ENCODE measurements around the gene CACNA1D. TPM values are rescaled to one million over a fixed set of nuclear protein-coding genes. Genes with fewer than 3 reads are reported as not detected.

The CACNA1D gene
- total and polyA plus RNA-seq, 7 experiments from 2014 or later: 0.61 to 2.0 (median 0.70) TPM; not detected in 4

- no peak for ATAC-seq
- POLR2A ChIA-PET: interaction anchor here (0.7 kb wide), 1 partner anchor 12 kb away, joined by 3 read pairs; no protein-coding TSS in a partner anchor
- H3K27me3 ChIP-seq (ENCODE audit: control insufficient read depth in 2 of 2, insufficient read depth in 2 of 2, low read length in 2 of 2): no peaks in the 10 kb centered on the region
- intact Hi-C loops (cut with micrococcal nuclease): no loop called here
- no peaks in the 10 kb centered on the region for H3K4me1 ChIP-seq (ENCODE audit: control insufficient read depth in 2 of 2, insufficient read depth in 2 of 2, low read length in 2 of 2)
- H3K36me3 ChIP-seq (ENCODE audit: control insufficient read depth in 2 of 3, insufficient read depth in 3 of 3, low read length in 3 of 3): no peaks in the 10 kb centered on the region
- Mint-ChIP-seq H3K9me3 (peaks cover 0 to 1% (median 0%) of the 10 kb centered on the region in 11 donors), H3K36me3 (no peaks in the 10 kb centered on the region), H3K4me1 (peaks cover 0 to 13% (median 7%) of the 10 kb centered on the region in 7 donors), H3K27ac (no peak overlapping the region), H3K27me3 (peaks cover 0 to 5% (median 0%) of the 10 kb centered on the region in 5 donors), H3K4me3 (no peak overlapping the region)
- CTCF ChIA-PET: no interaction called here
- no peak overlapping the region for H3K4me3 ChIP-seq (ENCODE audit: low read length)
- no peak overlapping the region for H3K27ac ChIP-seq (ENCODE audit: low read depth, low read length)
- no peak for DNase-seq
- H3K9me3 ChIP-seq (ENCODE audit: control insufficient read depth in 2 of 3, low read length in 3 of 3): no peaks in the 10 kb centered on the region
Observed at GRCh38 chr3:53599771-53600170, 105.4 kb downstream of the CACNA1D start.

- H3K4me1 ChIP-seq (ENCODE audit: control insufficient read depth in 2 of 2, insufficient read depth in 2 of 2, low read length in 2 of 2): no peaks in the 10 kb centered on the region
- H3K36me3 ChIP-seq (ENCODE audit: control insufficient read depth in 2 of 3, insufficient read depth in 3 of 3, low read length in 3 of 3): no peaks in the 10 kb centered on the region
- peaks cover 0 to 11% (median 2%) of the 10 kb centered on the region in 11 donors for H3K9me3 Mint-ChIP-seq
- H3K4me1 Mint-ChIP-seq: peaks cover 0 to 3% (median under 1%) of the 10 kb centered on the region in 7 donors
- DNase-seq: no peak
- no peaks in the 10 kb centered on the region for H3K9me3 ChIP-seq (ENCODE audit: control insufficient read depth in 2 of 3, low read length in 3 of 3)
- no peak overlapping the region for H3K27ac ChIP-seq (ENCODE audit: low read depth, low read length)
- H3K27me3 ChIP-seq (ENCODE audit: control insufficient read depth in 2 of 2, insufficient read depth in 2 of 2, low read length in 2 of 2): no peaks in the 10 kb centered on the region
- peaks cover 0 to 11% (median 3%) of the 10 kb centered on the region in 5 donors for H3K27me3 Mint-ChIP-seq
- H3K4me3 Mint-ChIP-seq: no peak overlapping the region
- H3K27ac Mint-ChIP-seq: no peak overlapping the region
- no peaks in the 10 kb centered on the region for H3K36me3 Mint-ChIP-seq
- CTCF ChIA-PET: no interaction called here
- ATAC-seq: no peak
- H3K4me3 ChIP-seq (ENCODE audit: low read length): no peak overlapping the region
- intact Hi-C loops (cut with micrococcal nuclease): no loop called here
- POLR2A ChIA-PET: no interaction called here
Observed at GRCh38 chr3:53602866-53603265, 108.5 kb downstream of the CACNA1D start.

DNA sequence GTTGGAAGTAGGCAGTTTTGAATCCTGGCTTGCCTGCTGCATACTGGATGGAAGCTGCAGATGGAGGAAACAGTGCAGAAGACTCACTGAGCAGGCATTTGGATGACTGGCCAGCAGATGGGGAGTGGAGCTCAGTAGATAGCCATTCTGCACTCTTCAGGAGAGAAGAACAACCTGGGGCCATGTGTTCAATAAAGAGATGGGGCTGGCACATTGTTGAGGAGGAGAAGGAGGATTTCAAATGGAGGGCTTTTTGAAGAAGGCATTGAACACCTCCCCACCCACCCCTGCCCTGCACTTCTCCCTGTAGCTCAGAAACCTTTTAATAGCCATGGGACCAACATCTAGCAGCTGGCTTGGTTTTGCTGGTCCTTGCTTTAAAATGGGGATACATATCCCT, 109.8 kb downstream of the CACNA1D start:
- Mint-ChIP-seq H3K4me1 (no peaks in the 10 kb centered on the region), H3K9me3 (peaks cover 0 to 14% (median 4%) of the 10 kb centered on the region in 11 donors), H3K27me3 (peaks cover 5 to 14% (median 8%) of the 10 kb centered on the region in 5 donors), H3K4me3 (no peak overlapping the region), H3K36me3 (no peaks in the 10 kb centered on the region), H3K27ac (no peak overlapping the region)
- Histone ChIP-seq H3K27me3 (ENCODE audit: control insufficient read depth in 2 of 2, insufficient read depth in 2 of 2, low read length in 2 of 2) (no peaks in the 10 kb centered on the region), H3K4me3 (ENCODE audit: low read length) (no peak overlapping the region), H3K4me1 (ENCODE audit: control insufficient read depth in 2 of 2, insufficient read depth in 2 of 2, low read length in 2 of 2) (no peaks in the 10 kb centered on the region), H3K27ac (ENCODE audit: low read depth, low read length) (no peak overlapping the region), H3K36me3 (ENCODE audit: control insufficient read depth in 2 of 3, insufficient read depth in 3 of 3, low read length in 3 of 3) (no peaks in the 10 kb centered on the region), H3K9me3 (ENCODE audit: control insufficient read depth in 2 of 3, low read length in 3 of 3) (no peaks in the 10 kb centered on the region)
- DNase-seq (no peak), ATAC-seq (no peak)
- ChIA-PET CTCF (no interaction called here), POLR2A (no interaction called here)
- intact Hi-C loops (cut with micrococcal nuclease): no loop called here

DNA sequence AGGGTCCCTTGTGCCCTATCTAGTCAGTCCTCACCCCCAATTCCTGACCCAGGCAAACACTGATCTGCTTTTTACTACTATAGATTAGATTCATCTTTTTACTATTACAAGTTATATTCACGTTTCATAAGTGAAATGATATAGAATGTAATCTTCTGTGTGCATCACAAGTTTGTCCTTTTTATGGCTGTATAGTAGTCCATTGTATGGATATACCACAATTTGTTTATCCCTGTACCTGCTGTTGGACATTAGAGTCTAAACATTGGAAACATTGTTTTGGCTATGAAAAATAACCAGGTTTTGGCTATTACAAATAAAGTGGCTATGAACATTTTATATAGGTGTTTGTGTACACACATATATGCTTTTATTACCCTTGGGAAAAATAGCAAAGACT, 112.4 kb downstream of the CACNA1D start:
- ChIA-PET POLR2A (no interaction called here), CTCF (no interaction called here)
- H3K9me3 Mint-ChIP-seq: peaks cover 0 to 14% (median 4%) of the 10 kb centered on the region in 11 donors
- H3K27me3 ChIP-seq (ENCODE audit: control insufficient read depth in 2 of 2, insufficient read depth in 2 of 2, low read length in 2 of 2): no peaks in the 10 kb centered on the region
- no peaks in the 10 kb centered on the region for H3K9me3 ChIP-seq (ENCODE audit: control insufficient read depth in 2 of 3, low read length in 3 of 3)
- H3K4me1 ChIP-seq (ENCODE audit: control insufficient read depth in 2 of 2, insufficient read depth in 2 of 2, low read length in 2 of 2): no peaks in the 10 kb centered on the region
- no peak overlapping the region for H3K4me3 ChIP-seq (ENCODE audit: low read length)
- no peak overlapping the region for H3K4me3 Mint-ChIP-seq
- no peaks in the 10 kb centered on the region for H3K36me3 Mint-ChIP-seq
- H3K36me3 ChIP-seq (ENCODE audit: control insufficient read depth in 2 of 3, insufficient read depth in 3 of 3, low read length in 3 of 3): no peaks in the 10 kb centered on the region
- no peak overlapping the region for H3K27ac ChIP-seq (ENCODE audit: low read depth, low read length)
- H3K4me1 Mint-ChIP-seq: no peaks in the 10 kb centered on the region
- intact Hi-C loops (cut with micrococcal nuclease): no loop called here
- no peak for DNase-seq
- ATAC-seq: no peak
- H3K27ac Mint-ChIP-seq: no peak overlapping the region
- H3K27me3 Mint-ChIP-seq: peaks cover 5 to 18% (median 16%) of the 10 kb centered on the region in 5 donors

GRCh38 chr3:53612508-53612907, 118.1 kb downstream of the CACNA1D start:
- Mint-ChIP-seq H3K4me1 (no peaks in the 10 kb centered on the region), H3K36me3 (no peaks in the 10 kb centered on the region), H3K27ac (no peak overlapping the region), H3K27me3 (peaks cover 18 to 39% (median 27%) of the 10 kb centered on the region in 5 donors), H3K4me3 (no peak overlapping the region), H3K9me3 (peaks cover 0 to 6% (median 0%) of the 10 kb centered on the region in 11 donors)
- no peak for DNase-seq
- H3K27ac ChIP-seq (ENCODE audit: low read depth, low read length): no peak overlapping the region
- no peaks in the 10 kb centered on the region for H3K9me3 ChIP-seq (ENCODE audit: control insufficient read depth in 2 of 3, low read length in 3 of 3)
- no peaks in the 10 kb centered on the region for H3K27me3 ChIP-seq (ENCODE audit: control insufficient read depth in 2 of 2, insufficient read depth in 2 of 2, low read length in 2 of 2)
- intact Hi-C loops (cut with micrococcal nuclease): no loop called here
- ATAC-seq: no peak
- ChIA-PET CTCF (no interaction called here), POLR2A (no interaction called here)
- H3K36me3 ChIP-seq (ENCODE audit: control insufficient read depth in 2 of 3, insufficient read depth in 3 of 3, low read length in 3 of 3): no peaks in the 10 kb centered on the region
- H3K4me3 ChIP-seq (ENCODE audit: low read length): no peak overlapping the region
- no peaks in the 10 kb centered on the region for H3K4me1 ChIP-seq (ENCODE audit: control insufficient read depth in 2 of 2, insufficient read depth in 2 of 2, low read length in 2 of 2)

GRCh38 chr3:53613125-53613524, 118.7 kb downstream of the CACNA1D start:
- H3K27me3 Mint-ChIP-seq: peaks cover 21 to 42% (median 27%) of the 10 kb centered on the region in 5 donors
- H3K9me3 Mint-ChIP-seq: peaks cover 0 to 4% (median 0%) of the 10 kb centered on the region in 11 donors
- CTCF ChIA-PET: no interaction called here

GRCh38 chr3:53614307-53614706, 119.9 kb downstream of the CACNA1D start:
- H3K36me3 ChIP-seq (ENCODE audit: control insufficient read depth in 2 of 3, insufficient read depth in 3 of 3, low read length in 3 of 3): no peaks in the 10 kb centered on the region
- DNase-seq (no peak), ATAC-seq (no peak)
- CTCF ChIA-PET: no interaction called here
- H3K36me3 Mint-ChIP-seq: no peaks in the 10 kb centered on the region
- H3K27me3 Mint-ChIP-seq: peaks cover 21 to 38% (median 24%) of the 10 kb centered on the region in 5 donors
- no peak overlapping the region for H3K4me3 ChIP-seq (ENCODE audit: low read length)
- POLR2A ChIA-PET: no interaction called here
- H3K9me3 ChIP-seq (ENCODE audit: control insufficient read depth in 2 of 3, low read length in 3 of 3): no peaks in the 10 kb centered on the region
- H3K27ac ChIP-seq (ENCODE audit: low read depth, low read length): no peak overlapping the region
- no peaks in the 10 kb centered on the region for H3K4me1 Mint-ChIP-seq
- H3K4me1 ChIP-seq (ENCODE audit: control insufficient read depth in 2 of 2, insufficient read depth in 2 of 2, low read length in 2 of 2): no peaks in the 10 kb centered on the region
- peaks cover 0 to 2% (median 0%) of the 10 kb centered on the region in 11 donors for H3K9me3 Mint-ChIP-seq
- H3K27ac Mint-ChIP-seq: no peak overlapping the region
- no peak overlapping the region for H3K4me3 Mint-ChIP-seq
- H3K27me3 ChIP-seq (ENCODE audit: control insufficient read depth in 2 of 2, insufficient read depth in 2 of 2, low read length in 2 of 2): no peaks in the 10 kb centered on the region
- intact Hi-C loops (cut with micrococcal nuclease): no loop called here

More at GRCh38 chr3:53613125-53613524, 118.7 kb downstream of the CACNA1D start:
- ATAC-seq: peak; percentile 60
- Histone ChIP-seq H3K36me3 (ENCODE audit: control insufficient read depth in 2 of 3, insufficient read depth in 3 of 3, low read length in 3 of 3) (no peaks in the 10 kb centered on the region), H3K4me3 (ENCODE audit: low read length) (no peak overlapping the region), H3K9me3 (ENCODE audit: control insufficient read depth in 2 of 3, low read length in 3 of 3) (no peaks in the 10 kb centered on the region), H3K27me3 (ENCODE audit: control insufficient read depth in 2 of 2, insufficient read depth in 2 of 2, low read length in 2 of 2) (no peaks in the 10 kb centered on the region), H3K27ac (ENCODE audit: low read depth, low read length) (no peak overlapping the region), H3K4me1 (ENCODE audit: control insufficient read depth in 2 of 2, insufficient read depth in 2 of 2, low read length in 2 of 2) (no peaks in the 10 kb centered on the region)
- Mint-ChIP-seq H3K27ac (no peak overlapping the region), H3K36me3 (no peaks in the 10 kb centered on the region), H3K4me3 (no peak overlapping the region), H3K4me1 (no peaks in the 10 kb centered on the region)
- no peak for DNase-seq
- POLR2A ChIA-PET: no interaction called here
- intact Hi-C loops (cut with micrococcal nuclease): no loop called here

Data from naive thymus-derived CD4-positive, alpha-beta T cell (primary cell).